Stimulated activated CD8-positive, alpha-beta memory T cell treated with anti-CD3 and anti-CD28 coated beads, Interleukin-15, amount 100 ng/mL, for 24 hours (primary cell): ENCODE results near the gene DMAP1.

Experiments used
- DNase-seq: peaks from one replicate; pipeline ENCODE4 v3.0.0-alpha.2; 2020; ENCODE audit warnings: low read depth

The DMAP1 gene

DNA sequence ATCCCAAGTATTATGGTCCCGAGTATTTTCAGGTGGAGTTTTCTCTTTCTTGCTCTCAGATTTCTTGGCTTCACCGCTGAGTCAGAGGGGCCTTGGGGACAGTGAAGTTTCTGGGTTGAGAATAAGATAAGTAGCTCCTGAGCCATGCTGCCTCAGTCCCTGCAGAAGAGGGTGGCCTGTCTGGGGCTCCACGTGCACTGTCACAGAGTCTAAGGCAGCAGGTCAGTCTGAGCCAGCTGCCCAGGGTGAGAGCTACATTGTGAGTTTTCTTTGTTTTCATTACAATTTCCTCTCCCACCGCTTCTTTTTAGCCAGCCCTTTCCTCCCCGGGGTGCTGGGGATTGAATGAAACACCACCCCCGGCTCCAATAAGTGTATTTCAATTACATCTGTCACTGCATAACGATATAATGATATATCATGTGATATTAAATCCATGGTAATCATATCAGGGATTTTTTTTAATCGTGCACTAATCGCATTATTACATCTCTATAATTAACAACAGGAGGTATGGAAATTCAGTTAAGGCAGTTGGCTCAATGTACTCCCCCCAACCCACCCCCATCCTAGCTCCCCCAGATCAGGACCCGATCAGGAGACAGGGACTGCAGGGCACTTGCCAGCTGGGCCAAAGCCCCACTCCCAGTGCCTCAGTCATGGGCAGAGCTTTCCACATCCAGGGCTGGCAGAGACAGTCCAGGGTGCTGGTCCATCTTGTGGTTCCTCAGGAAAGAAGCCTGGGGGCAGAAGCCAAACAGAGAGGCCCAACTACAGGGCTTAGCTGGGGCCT, 43.7 kb downstream of the DMAP1 start:
- no peak for DNase-seq

GRCh38 chr1:44259090-44259489, 45.8 kb downstream of the DMAP1 start:
- DNase-seq: no peak

- DNase-seq: no peak
Measured at GRCh38 chr1:44260792-44261170, 47.5 kb downstream of the DMAP1 start.

GRCh38 chr1:44261171-44261817, 48.0 kb downstream of the DMAP1 start:
- DNase-seq: no peak

DNA sequence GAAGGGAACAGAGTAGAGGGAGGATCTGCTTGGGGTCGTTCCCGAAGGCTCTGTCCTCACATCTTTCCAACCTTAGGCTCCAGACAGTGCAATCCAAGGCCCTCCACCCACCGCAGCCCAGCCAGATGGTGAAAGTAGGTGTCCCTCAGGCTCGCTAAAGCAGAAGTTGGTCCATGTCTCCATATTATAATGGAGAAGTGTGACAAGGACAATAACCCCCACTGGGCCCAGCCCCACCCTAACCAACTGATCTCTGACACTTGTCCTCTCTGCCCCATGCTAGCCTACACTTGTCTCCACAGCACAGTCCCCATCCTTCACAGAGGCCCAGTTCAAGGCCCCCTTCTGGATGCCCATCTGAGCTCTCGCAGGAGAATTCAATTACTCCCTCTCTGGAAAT, 48.7 kb downstream of the DMAP1 start:
- DNase-seq: no peak

DNA sequence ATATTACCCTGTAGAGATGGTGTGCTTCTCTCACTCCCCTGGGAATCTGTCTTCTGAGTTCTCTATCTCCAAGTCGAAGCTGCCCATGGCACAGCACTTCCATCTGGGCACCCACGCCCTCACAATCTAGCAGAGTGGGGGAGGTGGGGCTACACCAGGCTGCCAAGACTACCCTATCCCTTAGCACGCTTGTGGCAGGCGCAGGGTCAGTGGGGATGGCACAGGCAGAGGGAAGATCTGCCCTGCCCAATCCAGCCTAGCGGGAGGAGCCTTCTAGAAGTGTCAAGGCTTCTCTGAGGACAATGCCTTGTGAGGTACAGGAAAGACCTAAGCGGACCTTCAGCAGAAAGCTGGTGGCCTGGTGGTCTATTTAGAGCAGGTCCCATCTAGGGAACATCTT, 49.1 kb downstream of the DMAP1 start:
- DNase-seq: no peak

GRCh38 chr1:44262816-44263567, 49.7 kb downstream of the DMAP1 start:
- DNase-seq: no peak

- DNase-seq: no peak
Measured at GRCh38 chr1:44263568-44264450, 50.5 kb downstream of the DMAP1 start.

DNA sequence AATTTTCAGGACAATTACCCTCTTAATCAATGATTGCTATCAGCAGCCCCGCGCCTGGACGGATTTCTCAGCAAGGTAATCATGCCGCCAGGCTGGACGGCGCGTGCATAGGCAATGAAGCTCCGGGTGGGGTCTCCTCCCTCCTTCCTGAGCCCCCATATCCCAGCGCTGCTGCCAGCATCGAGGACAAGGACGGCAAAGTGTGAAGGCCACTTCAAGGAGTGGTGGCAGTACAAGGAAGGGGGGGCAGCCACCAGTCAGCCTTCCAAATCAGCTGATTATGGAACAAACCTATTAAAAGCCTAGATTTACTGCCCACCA, 51.1 kb downstream of the DMAP1 start:
- no peak for DNase-seq

DNA sequence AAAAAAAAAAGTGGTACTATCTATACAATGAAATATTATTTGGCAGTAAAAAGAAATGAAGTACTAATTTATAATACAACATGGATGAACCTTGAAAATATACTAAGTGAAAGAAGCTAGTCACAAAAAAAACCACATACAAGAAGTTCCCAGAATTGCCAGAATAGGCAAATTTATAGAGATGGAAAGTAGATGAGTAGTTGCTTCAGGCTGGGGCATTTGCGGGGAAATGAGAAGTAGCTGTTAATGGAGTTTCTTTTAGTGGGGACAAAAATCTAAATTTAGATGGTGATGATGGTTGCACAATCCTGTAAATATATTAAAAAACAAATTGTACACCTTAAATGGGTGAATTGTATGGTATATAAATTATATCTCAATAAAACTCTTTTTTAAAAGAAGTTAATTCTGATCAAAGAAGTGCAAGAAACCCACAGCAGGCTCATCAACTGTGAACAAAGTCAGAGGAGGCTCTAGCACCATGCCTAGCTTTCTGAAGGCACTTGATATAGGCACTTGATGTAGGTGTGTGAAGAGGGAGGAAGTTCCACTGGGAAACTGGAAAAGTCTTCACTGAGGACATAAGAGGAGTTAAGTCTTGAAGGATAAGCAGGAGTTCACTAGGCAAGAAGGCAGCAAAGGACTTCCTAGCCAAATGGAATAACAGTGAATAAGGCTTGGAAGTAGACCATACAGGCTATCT, 52.5 kb downstream of the DMAP1 start:
- DNase-seq: no peak

- DNase-seq: no peak
Measured at GRCh38 chr1:44266400-44267344, 53.4 kb downstream of the DMAP1 start.

GRCh38 chr1:44267438-44267837, 54.2 kb downstream of the DMAP1 start:
- no peak for DNase-seq

GRCh38 chr1:44268054-44268453, 54.8 kb downstream of the DMAP1 start:
- DNase-seq: no peak
